K562 (cell line): ENCODE measurements around the gene SLBP.

Experiments used
- CEBPG ChIP-seq, 3 experiments: fragments of 200-800 bp in 1 of 3; sonication (Bioruptor generic) in 1 of 3; sonication (generic) in 1 of 3; formaldehyde crosslinking in 1 of 3; IDR thresholded peaks in 2 of 3; conservative IDR thresholded peaks in 1 of 3; 2 replicates each; pipeline versions ENCODE4 v1.6.1 to v1.8.0; 2016 to 2022; ENCODE audit warnings: missing compliant biosample characterization in 2 of 3, missing genetic modification characterization in 2 of 3, mild to moderate bottlenecking in 1 of 3, missing genetic modification reagents in 1 of 3
- CREB3 ChIP-seq: fragments of 450-650 bp; conservative IDR thresholded peaks from 2 replicates; pipeline ENCODE4 v1.6.1; 2016; ENCODE audit warnings: missing genetic modification characterization, low read depth, mild to moderate bottlenecking, missing compliant biosample characterization, moderate library complexity
- CTCF ChIP-seq, 3 experiments: IDR thresholded peaks in 2 of 3; conservative IDR thresholded peaks in 1 of 3; 2 replicates each; pipeline ENCODE4 v1.5.1; 2011 to 2012; ENCODE audit warnings: low read length in 3 of 3, mild to moderate bottlenecking in 3 of 3, control low read depth in 2 of 3, improper control_type of control experiment in 1 of 3, inconsistent platforms in 1 of 3, low read depth in 1 of 3, mixed read lengths in 1 of 3, moderate library complexity in 1 of 3; ENCODE audit not compliant: insufficient read depth in 2 of 3
- HDAC3 ChIP-seq: fragments of 450-650 bp; IDR thresholded peaks from 2 replicates; pipeline ENCODE4 v1.6.1; 2018; ENCODE audit warnings: borderline replicate concordance, mild to moderate bottlenecking, moderate library complexity; ENCODE audit not compliant: partially characterized antibody
- KDM5B ChIP-seq: fragments of 200-600 bp; sonication (generic); IDR thresholded peaks from 2 replicates; pipeline ENCODE4 v1.6.1; 2012; ENCODE audit warnings: low read depth, mild to moderate bottlenecking, moderate library complexity, low read length, control low read depth, inconsistent platforms; ENCODE audit not compliant: insufficient replicate concordance
- MLX ChIP-seq, 2 experiments: fragments of 450-650 bp in 1 of 2; sonication (generic) in 1 of 2; formaldehyde crosslinking; conservative IDR thresholded peaks; 2 replicates each; pipeline versions ENCODE4 v1.4.0 to v1.8.1; 2020 to 2022; ENCODE audit warnings: mild to moderate bottlenecking in 1 of 2, missing genetic modification reagents in 1 of 2
- POLR2A ChIP-seq: fragments of 450-650 bp; conservative IDR thresholded peaks from 2 replicates; pipeline ENCODE4 v1.6.1; 2016
- POLR2AphosphoS5 ChIP-seq: IDR thresholded peaks from 2 replicates; pipeline ENCODE4 v1.6.1; 2011; ENCODE audit warnings: mild to moderate bottlenecking, low read depth, low read length, moderate library complexity; ENCODE audit not compliant: control insufficient read depth, insufficient read depth
- TAF1 ChIP-seq: IDR thresholded peaks from 2 replicates; pipeline ENCODE4 v1.6.1; 2011; ENCODE audit warnings: mild to moderate bottlenecking, low read length, moderate library complexity; ENCODE audit not compliant: insufficient read depth, control insufficient read depth, severe bottlenecking; ENCODE audit errors: extremely low read depth
- TCF7L2 ChIP-seq: fragments of 150-350 bp; IDR thresholded peaks from 2 replicates; pipeline ENCODE4 v1.6.1; 2016; ENCODE audit warnings: low read depth, mild to moderate bottlenecking, low read length, moderate library complexity
- ZBTB43 ChIP-seq: sonication (generic); formaldehyde crosslinking; IDR thresholded peaks from 2 replicates; pipeline ENCODE4 v1.8.0; 2023; ENCODE audit warnings: mild to moderate bottlenecking, missing genetic modification reagents
- ZBTB7A ChIP-seq: IDR thresholded peaks from 2 replicates; pipeline ENCODE4 v1.6.1; 2011; ENCODE audit warnings: low read depth, mild to moderate bottlenecking, low read length, moderate library complexity, borderline replicate concordance; ENCODE audit not compliant: control insufficient read depth
- ZNF165 ChIP-seq: fragments of 250-450 bp; sonication (Bioruptor Pico); IDR thresholded peaks from 2 replicates; pipeline ENCODE4 v1.4.0; 2020; ENCODE audit warnings: borderline replicate concordance

- TF ChIP-seq POLR2A (no peak), POLR2AphosphoS5 (no peak), CTCF (IDR thresholded peaks at IDR 0.05 in 2 of 3, conservative IDR thresholded peaks at IDR 0.05 in 1 of 3; ENCODE audit: insufficient read depth in 2 of 3, low read depth in 1 of 3, low read length in 3 of 3) (no peak), CEBPG (CRISPR knock-in tag; IDR thresholded peaks at IDR 0.05) (no peak), CEBPG (tag; conservative IDR thresholded peaks at IDR 0.05 in 1 of 2, IDR thresholded peaks at IDR 0.05 in 1 of 2) (no peak), TCF7L2 (no peak), HDAC3 (no peak), ZNF165 (no peak), ZBTB7A (no peak), ZBTB43 (CRISPR knock-in tag) (no peak), KDM5B (no peak), MLX (CRISPR knock-in tag; conservative IDR thresholded peaks at IDR 0.05) (no peak), TAF1 (no peak), CREB3 (tag) (no peak)
Measured at GRCh38 chr4:1732911-1733310, 20.8 kb upstream of the SLBP start.
